Gastroesophageal sphincter (tissue), 3 donors: ENCODE measurements around the gene SEC31B.

ENCODE experiments used
- CTCF ChIP-seq, 4 experiments: fragments of 200-600 bp in 2 of 4; fragments of 450-650 bp in 2 of 4; sonication (generic) in 1 of 4; IDR thresholded peaks; one replicate each; pipeline ENCODE4 v1.5.1; 2017 to 2019; ENCODE audit warnings: antibody characterized with exemption in 4 of 4, mild to moderate bottlenecking in 2 of 4, moderate library complexity in 2 of 4
- EP300 ChIP-seq: sonication (generic); formaldehyde crosslinking; IDR thresholded peaks from one replicate; pipeline ENCODE4 v1.6.1; 2017; ENCODE audit warnings: antibody characterized with exemption, mild to moderate bottlenecking

- TF ChIP-seq CTCF (IDR thresholded peaks at IDR 0.05) (no peak), EP300 (no peak)
Measured at GRCh38 chr10:100528123-100528886, 8.6 kb upstream of the SEC31B start.
